Left lung (tissue), 10 donors: Measurements from ENCODE around the gene PCID2. TPM values are rescaled to one million over a fixed set of nuclear protein-coding genes. Genes with fewer than 3 reads are reported as not detected.
"Not testable (repeated sequence)": the region's sequence is repeated elsewhere in the genome, so short reads cannot be mapped to it uniquely, and the experiment has no call there.

ENCODE experiments used
- ATAC-seq: fragments of 200-7000 bp; cut with Tn5 transposase; one replicate; pipeline ENCODE4 v1.9.1; 2020; ENCODE audit warnings: moderate library complexity
- DNase-seq, 4 donors: peaks; one replicate each; pipeline ENCODE4 v3.0.0-alpha.2; 2013 to 2020
- H3K27ac ChIP-seq, 2 donors: fragments of 200-600 bp; sonication (generic) in 1 of 2; one replicate each; pipeline versions ENCODE4 v1.5.0 to v1.8.0; 2020 to 2021
- H3K27me3 ChIP-seq, 2 donors: fragments of 200-600 bp; sonication (generic) in 1 of 2; one replicate each; pipeline versions ENCODE4 v1.5.0 to v1.8.0; 2020 to 2021
- H3K36me3 ChIP-seq, 2 donors: fragments of 200-600 bp; sonication (generic) in 1 of 2; one replicate each; pipeline versions ENCODE4 v1.5.0 to v1.8.0; 2020 to 2021
- H3K4me1 ChIP-seq, 2 donors: fragments of 200-600 bp; one replicate each; pipeline ENCODE4 v1.8.0; 2021
- H3K4me3 ChIP-seq, 2 donors: fragments of 200-600 bp; sonication (generic) in 1 of 2; one replicate each; pipeline versions ENCODE4 v1.5.0 to v1.8.0; 2020 to 2021; ENCODE audit warnings: mild to moderate bottlenecking in 1 of 2
- H3K9me3 ChIP-seq, 2 donors: fragments of 200-600 bp; sonication (generic) in 1 of 2; one replicate each; pipeline versions ENCODE4 v1.5.0 to v1.8.0; 2020 to 2021
- CTCF ChIP-seq, 2 donors: fragments of 200-600 bp; sonication (generic) in 1 of 2; IDR thresholded peaks; one replicate each; pipeline versions ENCODE4 v1.5.0 to v1.8.0; 2021; ENCODE audit warnings: antibody characterized with exemption in 2 of 2
- intact Hi-C, 2 donors: fragments of 100-400 bp; cut with DNase I; formaldehyde crosslinking; loops; one replicate each; pipeline versions ENCODE4 v1.11.2 to v1.14.2; 2022
- polyA plus RNA-seq, 6 donors: library from polyadenylated mRNA; unstranded; fragments of 120-200 nt; gene quantifications; one replicate each; pipeline ENCODE4 v1.2.1, GENCODE V29; 2013; ENCODE audit not compliant: insufficient read length in 6 of 6
- total RNA-seq, 2 donors: library from RNA; stranded (reverse); fragmentation: NEBNext Ultra II Directional; extraction: Animal tissue kit (Norgen Biotek cat#: 25700); gene quantifications; one replicate each; pipeline ENCODE4 v1.2.1, GENCODE V29; 2021
- donor health status: DM: no; HTN: yes; CAD: no.
- donor health status: DM: no; HTN: no; CAD: no.

Gene PCID2
- total and polyA plus RNA-seq, 8 donors, result 30.5 to 79.7 (median 70.9) TPM

- intact Hi-C loops, result no loop called here
- Histone ChIP-seq H3K36me3 (peaks cover 1 to 100% of the 10 kb centered on the region in 2 donors), H3K4me1 (no peaks in the 10 kb centered on the region), H3K9me3 (no peaks in the 10 kb centered on the region), H3K27me3 (no peaks in the 10 kb centered on the region), H3K4me3 (no peak overlapping the region), H3K27ac (no peak overlapping the region)
- TF ChIP-seq CTCF (IDR thresholded peaks at IDR 0.05), result no peak
- ATAC-seq (no peak), DNase-seq (no peak)
Observed at GRCh38 chr13:113243847-113244246, 35.4 kb upstream of the PCID2 start.

- H3K9me3 ChIP-seq, ATAC-seq, H3K27me3 ChIP-seq, H3K4me1 ChIP-seq, intact Hi-C loops, DNase-seq, H3K27ac ChIP-seq, H3K4me3 ChIP-seq: not testable (repeated sequence)
- H3K36me3 ChIP-seq, result peaks cover 0 to 98% of the 10 kb centered on the region in 2 donors
Observed at GRCh38 chr13:113241623-113242022, 33.2 kb upstream of the PCID2 start.

- no peak overlapping the region for H3K27ac ChIP-seq
- DNase-seq (no peak), ATAC-seq (no peak)
- TF ChIP-seq CTCF (IDR thresholded peaks at IDR 0.05), result no peak
- intact Hi-C loops, result no loop called here
- no peaks in the 10 kb centered on the region for H3K9me3 ChIP-seq
- no peaks in the 10 kb centered on the region for H3K27me3 ChIP-seq
- peaks cover 0 to 96% of the 10 kb centered on the region in 2 donors for H3K36me3 ChIP-seq
- no peaks in the 10 kb centered on the region for H3K4me1 ChIP-seq
- no peak overlapping the region for H3K4me3 ChIP-seq
Observed at GRCh38 chr13:113239986-113240385, 31.5 kb upstream of the PCID2 start.

GRCh38 chr13:113239357-113239756, 30.9 kb upstream of the PCID2 start:
- ATAC-seq, result no peak
- Histone ChIP-seq H3K36me3 (peaks cover 0 to 95% of the 10 kb centered on the region in 2 donors), H3K4me1 (no peaks in the 10 kb centered on the region), H3K4me3 (no peak overlapping the region), H3K27ac (no peak overlapping the region), H3K27me3 (no peaks in the 10 kb centered on the region), H3K9me3 (no peaks in the 10 kb centered on the region)
- no peak for TF ChIP-seq CTCF (IDR thresholded peaks at IDR 0.05)
- peak in 1 of 4 donors; percentile 61 for DNase-seq
- intact Hi-C loops, result no loop called here

GRCh38 chr13:113238536-113238935, 30.1 kb upstream of the PCID2 start:
- no peak for ATAC-seq
- Histone ChIP-seq H3K36me3 (peaks cover 0 to 95% of the 10 kb centered on the region in 2 donors), H3K4me1 (no peaks in the 10 kb centered on the region)

More at GRCh38 chr13:113238536-113238935, 30.1 kb upstream of the PCID2 start:
- Histone ChIP-seq H3K27ac (no peak overlapping the region), H3K27me3 (no peaks in the 10 kb centered on the region), H3K4me3 (no peak overlapping the region), H3K9me3 (no peaks in the 10 kb centered on the region)
- DNase-seq, result no peak
- intact Hi-C loops, result no loop called here
- TF ChIP-seq CTCF (IDR thresholded peaks at IDR 0.05), result no peak
